ENCODE measurements around the gene G6PC2.
"Not testable (repeated sequence)": the region's sequence is repeated elsewhere in the genome, so short reads cannot be mapped to it uniquely, and the experiment has no call there.

GRCh38 chr2:168882163-168882562 is 18.9 kb upstream of the G6PC2 start:
- not testable (repeated sequence) for TF ChIP-seq POLR2A (IDR thresholded peaks at IDR 0.05; ENCODE audit: extremely low read depth, insufficient read length); MYC (IDR thresholded peaks at IDR 0.05; ENCODE audit: low read depth, low read length)

Measured in NB4 (cell line).